Amygdala (tissue), 56 donors: Measurements from ENCODE around the gene OOSP3.

ENCODE experiments used
- DNase-seq, 56 donors: peaks; one replicate each; lab custom pipeline; 2025; lab: John Stamatoyannopoulos, UW

OOSP3 gene

GRCh38 chr11:59943997-59944714 is 65.6 kb downstream of the OOSP3 start:
- no peak for DNase-seq

GRCh38 chr11:59944720-59945119 is 66.1 kb downstream of the OOSP3 start:
- DNase-seq = peak in 6 of 56 donors; percentile 1 to 34 (median 8)
